ENCODE data around the gene SPOCD1. TPM values are rescaled to one million over a fixed set of nuclear protein-coding genes. Genes with fewer than 3 reads are reported as not detected.
A peak's percentile ranks its signal among the peaks of the same experiment; 100 is the strongest.

Gene SPOCD1
- total RNA-seq, 1 experiment from 2014 or later = 0.54 TPM

- H3K9me3 ChIP-seq (ENCODE audit: control insufficient read depth, insufficient read depth, low read depth, low read length) = no peaks in the 10 kb centered on the region
- H3K36me3 ChIP-seq (ENCODE audit: control insufficient read depth, insufficient read depth, low read length) = no peaks in the 10 kb centered on the region
- ChIA-PET CTCF (interaction anchor here (0.6 to 0.9 kb wide), 2 partner anchors 12 to 236 kb away, joined by 3 to 6 read pairs; no protein-coding TSS in a partner anchor), POLR2A (no interaction called here)
- no peak overlapping the region for H3K27ac ChIP-seq (ENCODE audit: low read length)
- DNase-seq (ENCODE audit: low read depth, low spot score) (no peak), ATAC-seq (peak; percentile 46)
- no TSS peak for BruUV-seq (replicated peaks)
- H3K4me1 ChIP-seq (ENCODE audit: control insufficient read depth, insufficient read depth, low read length) = no peaks in the 10 kb centered on the region
- H3K27me3 ChIP-seq (ENCODE audit: control insufficient read depth, insufficient read depth, low read length) = no peaks in the 10 kb centered on the region
- TF ChIP-seq CTCF (IDR thresholded peaks at IDR 0.05) (no peak), SIN3A (IDR thresholded peaks at IDR 0.05; ENCODE audit: borderline replicate concordance, insufficient read depth, low read depth, low read length) (no peak), REST (IDR thresholded peaks at IDR 0.05; ENCODE audit: insufficient read depth in 1 of 2, low read depth in 2 of 2, low read length in 1 of 2) (no peak), POLR2AphosphoS5 (IDR thresholded peaks at IDR 0.05; ENCODE audit: low read depth, low read length) (no peak), TCF7L2 (IDR thresholded peaks at IDR 0.05; ENCODE audit: low read depth, low read length) (no peak)
- H3K4me3 ChIP-seq (ENCODE audit: low read depth in 2 of 2, low read length in 2 of 2) = no peak overlapping the region
- in situ Hi-C loops (cut with HindIII; ENCODE audit: low pct_unique_long_range_greater_than_20kb, low sequenced_read_pairs) (no loop called here), intact Hi-C loops (cut with micrococcal nuclease; ENCODE audit: unreplicated experiment) (no loop called here)
These were observed 1.7 kb downstream of the SPOCD1 start for GRCh38 chr1:31814041-31814511.

- TF ChIP-seq TCF7L2 (IDR thresholded peaks at IDR 0.05; ENCODE audit: low read depth, low read length) (no peak), REST (IDR thresholded peaks at IDR 0.05; ENCODE audit: insufficient read depth in 1 of 2, low read depth in 2 of 2, low read length in 1 of 2) (no peak), POLR2AphosphoS5 (IDR thresholded peaks at IDR 0.05; ENCODE audit: low read depth, low read length) (no peak), CTCF (IDR thresholded peaks at IDR 0.05) (no peak), SIN3A (IDR thresholded peaks at IDR 0.05; ENCODE audit: borderline replicate concordance, insufficient read depth, low read depth, low read length) (no peak)
- H3K36me3 ChIP-seq (ENCODE audit: control insufficient read depth, insufficient read depth, low read length) = no peaks in the 10 kb centered on the region
- no peak overlapping the region for H3K4me3 ChIP-seq (ENCODE audit: low read depth in 2 of 2, low read length in 2 of 2)
- BruUV-seq (replicated peaks) = no TSS peak
- CTCF ChIA-PET = no interaction called here
- no peak overlapping the region for H3K27ac ChIP-seq (ENCODE audit: low read length)
- POLR2A ChIA-PET = no interaction called here
- in situ Hi-C loops (cut with HindIII; ENCODE audit: low pct_unique_long_range_greater_than_20kb, low sequenced_read_pairs) = no loop called here
- DNase-seq (ENCODE audit: low read depth, low spot score) (no peak), ATAC-seq (no peak)
- intact Hi-C loops (cut with micrococcal nuclease; ENCODE audit: unreplicated experiment) = no loop called here
- H3K27me3 ChIP-seq (ENCODE audit: control insufficient read depth, insufficient read depth, low read length) = no peaks in the 10 kb centered on the region
- H3K4me1 ChIP-seq (ENCODE audit: control insufficient read depth, insufficient read depth, low read length) = no peaks in the 10 kb centered on the region
- no peaks in the 10 kb centered on the region for H3K9me3 ChIP-seq (ENCODE audit: control insufficient read depth, insufficient read depth, low read depth, low read length)
These were observed 3.5 kb downstream of the SPOCD1 start for GRCh38 chr1:31812158-31812829.

Measured in Panc1 (cell line).